Thymus (tissue), 11 donors: Measurements from ENCODE around the gene LAMA3. TPM values are rescaled to one million over a fixed set of nuclear protein-coding genes. Genes with fewer than 3 reads are reported as not detected.
"Not testable (repeated sequence)": the region's sequence is repeated elsewhere in the genome, so short reads cannot be mapped to it uniquely, and the experiment has no call there.

ENCODE experiments used
- DNase-seq, 9 donors: peaks; one replicate each; pipeline ENCODE4 v3.0.0-alpha.2; 2013; ENCODE audit warnings: low spot score in 9 of 9, low read depth in 6 of 9, missing footprints in 1 of 9
- H3K27ac ChIP-seq, 2 donors: one replicate each; pipeline ENCODE4 v1.5.1; 2013; ENCODE audit warnings: control low read depth in 1 of 2, low read depth in 1 of 2, low read length in 1 of 2, mild to moderate bottlenecking in 1 of 2, moderate library complexity in 1 of 2
- H3K27me3 ChIP-seq, 2 donors: one replicate each; pipeline ENCODE4 v1.5.1; 2013; ENCODE audit warnings: low read length in 1 of 2; ENCODE audit not compliant: control insufficient read depth in 2 of 2, insufficient read depth in 1 of 2
- H3K36me3 ChIP-seq, 2 donors: one replicate each; pipeline ENCODE4 v1.5.1; 2013; ENCODE audit warnings: low read length in 1 of 2, mild to moderate bottlenecking in 1 of 2, moderate library complexity in 1 of 2; ENCODE audit not compliant: control insufficient read depth in 2 of 2, insufficient read depth in 2 of 2
- H3K4me1 ChIP-seq, 2 donors: one replicate each; pipeline ENCODE4 v1.5.1; 2013; ENCODE audit warnings: low read length in 2 of 2; ENCODE audit not compliant: control insufficient read depth in 2 of 2, insufficient read depth in 2 of 2
- H3K4me3 ChIP-seq, 2 donors: one replicate each; pipeline ENCODE4 v1.5.1; 2013; ENCODE audit warnings: low read length in 2 of 2, control low read depth in 1 of 2, mild to moderate bottlenecking in 1 of 2
- H3K9me3 ChIP-seq, 2 donors: one replicate each; pipeline ENCODE4 v1.5.1; 2013; ENCODE audit warnings: low read length in 1 of 2, mild to moderate bottlenecking in 1 of 2; ENCODE audit not compliant: control insufficient read depth in 2 of 2, insufficient read depth in 1 of 2
- WGBS: extraction: QIAGEN DNeasy Blood & Tissue Kit; methylation state at CpG from one replicate; pipeline ENCODE4 v1.1.7; 2013; 5-methylcytosine and 5-hydroxymethylcytosine counted together
- polyA plus RNA-seq: library from polyadenylated mRNA; stranded (reverse); fragments of 200-250 nt; gene quantifications from one replicate; pipeline ENCODE4 v1.2.3, GENCODE V29; 2013
- total RNA-seq: library from RNA; stranded (reverse); fragments of 120-200 nt; gene quantifications from one replicate; pipeline ENCODE4 v1.2.4, GENCODE V29; 2013
- donor health status: healthy.

The LAMA3 gene
- total and polyA plus RNA-seq, 2 donors: 8.9 to 50.1 TPM

GRCh38 chr18:23727707-23728493, 38.6 kb downstream of the LAMA3 start:
- no peaks in the 10 kb centered on the region for H3K27me3 ChIP-seq
- no peaks in the 10 kb centered on the region for H3K36me3 ChIP-seq
- H3K9me3 ChIP-seq: peaks cover 0 to 2% of the 10 kb centered on the region in 2 donors
- no peak for DNase-seq
- WGBS: 95% methylated on average over 6 of the region's 6 CpGs
- no peaks in the 10 kb centered on the region for H3K4me1 ChIP-seq
- no peak overlapping the region for H3K27ac ChIP-seq
- H3K4me3 ChIP-seq: no peak overlapping the region

GRCh38 chr18:23730857-23731256, 41.6 kb downstream of the LAMA3 start:
- peaks cover 3% of the 10 kb centered on the region in 2 donors for H3K4me1 ChIP-seq
- no peaks in the 10 kb centered on the region for H3K36me3 ChIP-seq
- H3K27ac ChIP-seq: no peak overlapping the region
- H3K4me3 ChIP-seq: no peak overlapping the region
- 95% methylated on average over 2 of the region's 2 CpGs for WGBS
- no peak for DNase-seq
- H3K27me3 ChIP-seq: no peaks in the 10 kb centered on the region
- H3K9me3 ChIP-seq: peaks cover 0 to 2% of the 10 kb centered on the region in 2 donors

GRCh38 chr18:23731861-23732260, 42.6 kb downstream of the LAMA3 start:
- no peaks in the 10 kb centered on the region for H3K27me3 ChIP-seq
- H3K4me1 ChIP-seq: peaks cover 3% of the 10 kb centered on the region in 2 donors
- no peaks in the 10 kb centered on the region for H3K9me3 ChIP-seq
- H3K27ac ChIP-seq: no peak overlapping the region
- H3K4me3 ChIP-seq: no peak overlapping the region
- H3K36me3 ChIP-seq: no peaks in the 10 kb centered on the region
- no peak for DNase-seq
- 94% methylated on average over 2 of the region's 2 CpGs for WGBS

GRCh38 chr18:23732439-23732838, 43.2 kb downstream of the LAMA3 start:
- H3K4me3 ChIP-seq: no peak overlapping the region
- H3K27me3 ChIP-seq: no peaks in the 10 kb centered on the region
- H3K27ac ChIP-seq: no peak overlapping the region
- no peak for DNase-seq
- peaks cover 3% of the 10 kb centered on the region in 2 donors for H3K4me1 ChIP-seq
- WGBS: 91% methylated on average over 5 of the region's 5 CpGs
- H3K9me3 ChIP-seq: no peaks in the 10 kb centered on the region
- no peaks in the 10 kb centered on the region for H3K36me3 ChIP-seq

- not testable (repeated sequence) for H3K36me3 ChIP-seq, H3K4me3 ChIP-seq, H3K27ac ChIP-seq, H3K27me3 ChIP-seq, DNase-seq, H3K9me3 ChIP-seq
- peaks cover 4 to 12% of the 10 kb centered on the region in 2 donors for H3K4me1 ChIP-seq
- WGBS: 96% methylated on average over 5 of the region's 5 CpGs
These were observed 44.0 kb downstream of the LAMA3 start for GRCh38 chr18:23733265-23733664.

- Histone ChIP-seq H3K36me3 (no peaks in the 10 kb centered on the region), H3K9me3 (peaks cover 0 to 3% of the 10 kb centered on the region in 2 donors), H3K4me3 (no peak overlapping the region), H3K4me1 (peaks cover 10 to 18% of the 10 kb centered on the region in 2 donors), H3K27ac (no peak overlapping the region), H3K27me3 (no peaks in the 10 kb centered on the region)
- 97% methylated on average over 7 of the region's 7 CpGs for WGBS
- no peak for DNase-seq
These were observed 44.6 kb downstream of the LAMA3 start for GRCh38 chr18:23733895-23734294.

GRCh38 chr18:23735021-23735464, 45.8 kb downstream of the LAMA3 start:
- Histone ChIP-seq H3K4me3 (no peak overlapping the region), H3K36me3 (no peaks in the 10 kb centered on the region), H3K9me3 (peaks cover 0 to 3% of the 10 kb centered on the region in 2 donors), H3K4me1 (peaks cover 14 to 22% of the 10 kb centered on the region in 2 donors), H3K27me3 (no peaks in the 10 kb centered on the region), H3K27ac (no peak overlapping the region)
- WGBS: 28% methylated on average over 6 of the region's 6 CpGs
- no peak for DNase-seq

- no peaks in the 10 kb centered on the region for H3K27me3 ChIP-seq
- no peaks in the 10 kb centered on the region for H3K36me3 ChIP-seq
- DNase-seq: peak in 1 of 9 donors; percentile 15
- peaks cover 14 to 22% of the 10 kb centered on the region in 2 donors for H3K4me1 ChIP-seq
- peaks cover 0 to 3% of the 10 kb centered on the region in 2 donors for H3K9me3 ChIP-seq
- WGBS: 84% methylated on average over 9 of the region's 9 CpGs
- H3K27ac ChIP-seq: no peak overlapping the region
- H3K4me3 ChIP-seq: no peak overlapping the region
These were observed 48.3 kb downstream of the LAMA3 start for GRCh38 chr18:23737578-23737977.

- Histone ChIP-seq H3K4me1 (peaks cover 14 to 22% of the 10 kb centered on the region in 2 donors), H3K9me3 (peaks cover 0 to 3% of the 10 kb centered on the region in 2 donors), H3K27me3 (no peaks in the 10 kb centered on the region), H3K4me3 (no peak overlapping the region), H3K27ac (no peak overlapping the region), H3K36me3 (no peaks in the 10 kb centered on the region)
- DNase-seq: peak in 8 of 9 donors; percentile 3 to 63 (median 15)
- WGBS: 35% methylated on average over 5 of the region's 5 CpGs
These were observed 48.9 kb downstream of the LAMA3 start for GRCh38 chr18:23738151-23738550.
